Measurements from ENCODE around the gene ZNF264.
"Not testable (repeated sequence)": the region's sequence is repeated elsewhere in the genome, so short reads cannot be mapped to it uniquely, and the experiment has no call there.

The ZNF264 gene

GRCh38 chr19:57191141-57192076, at the start of gene ZNF264:
Gene ZNF264 (plus strand): TSS chr19:57191500. CDS start chr19:57191914, 414 bp downstream.
- no peak for FAIRE-seq

- FAIRE-seq = no peak
These were observed 49.6 kb upstream of the ZNF264 start for GRCh38 chr19:57141699-57142098.

- FAIRE-seq = no peak
These were observed 38.4 kb upstream of the ZNF264 start for GRCh38 chr19:57152921-57153320.

- no peak for FAIRE-seq
These were observed 29.2 kb upstream of the ZNF264 start for GRCh38 chr19:57161985-57162539.

- FAIRE-seq = no peak
These were observed 25.5 kb upstream of the ZNF264 start for GRCh38 chr19:57165846-57166245.

GRCh38 chr19:57167385-57167784, 23.9 kb upstream of the ZNF264 start, which contains the start of gene DUXA:
Gene DUXA (minus strand): TSS chr19:57167485. CDS start chr19:57167443, 42 bp downstream.
- FAIRE-seq = no peak

- no peak for FAIRE-seq
These were observed 19.7 kb upstream of the ZNF264 start for GRCh38 chr19:57171551-57172081.

- FAIRE-seq = no peak
These were observed 999 bp upstream of the ZNF264 start for GRCh38 chr19:57190301-57190700.

GRCh38 chr19:57192077-57192420, 749 bp downstream of the ZNF264 start:
- FAIRE-seq = no peak

- no peak for FAIRE-seq
These were observed 1.7 kb downstream of the ZNF264 start for GRCh38 chr19:57192993-57193392.

GRCh38 chr19:57197874-57198273, 6.6 kb downstream of the ZNF264 start:
- FAIRE-seq = not testable (repeated sequence)

GRCh38 chr19:57202160-57202559, 10.9 kb downstream of the ZNF264 start:
- no peak for FAIRE-seq

GRCh38 chr19:57210381-57210780, 19.1 kb downstream of the ZNF264 start:
- no peak for FAIRE-seq

- FAIRE-seq = no peak
These were observed 20.8 kb downstream of the ZNF264 start for GRCh38 chr19:57212109-57212508.

- FAIRE-seq = no peak
These were observed 36.2 kb downstream of the ZNF264 start for GRCh38 chr19:57227502-57227901.

GRCh38 chr19:57231686-57232085, 40.4 kb downstream of the ZNF264 start:
- no peak for FAIRE-seq

- FAIRE-seq = no peak
These were observed 41.9 kb downstream of the ZNF264 start for GRCh38 chr19:57233207-57233606.

- no peak for FAIRE-seq
These were observed 48.6 kb downstream of the ZNF264 start for GRCh38 chr19:57239982-57240310.

- FAIRE-seq = peak; percentile 90
These were observed 49.2 kb downstream of the ZNF264 start, which contains the start of gene ZNF805 for GRCh38 chr19:57240311-57241090. Gene ZNF805 (plus strand): TSS chr19:57240632. CDS start chr19:57240892, 260 bp downstream.

GRCh38 chr19:57241176-57241575, 49.9 kb downstream of the ZNF264 start:
- no peak for FAIRE-seq

- FAIRE-seq = no peak
These were observed 51.5 kb downstream of the ZNF264 start for GRCh38 chr19:57242821-57243220.

GRCh38 chr19:57244513-57244912, 53.2 kb downstream of the ZNF264 start:
- FAIRE-seq = no peak

- FAIRE-seq = no peak
These were observed 53.8 kb downstream of the ZNF264 start for GRCh38 chr19:57245066-57245465.
